ENCODE results near the gene TRPM7.

DNA sequence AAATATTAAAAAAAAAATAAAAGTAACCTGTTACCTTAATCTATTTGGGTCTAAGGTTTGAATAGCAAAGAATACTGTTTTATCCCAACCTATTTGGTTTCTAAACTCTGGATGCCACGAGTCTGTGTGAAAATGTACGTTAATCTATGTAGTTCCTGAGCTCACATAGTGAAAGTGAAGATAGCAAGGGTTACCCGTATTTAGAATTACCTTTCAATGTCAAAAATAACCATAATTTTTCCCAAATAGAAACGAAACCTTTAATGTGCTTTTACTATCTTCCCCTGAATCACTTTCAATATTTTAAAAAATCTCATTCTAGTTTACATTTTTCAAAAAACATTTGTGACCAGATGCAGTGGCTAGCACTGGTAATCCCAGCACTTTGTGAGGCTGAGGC is 134.4 kb downstream of the TRPM7 start:
- TF ChIP-seq, protein P1, sequence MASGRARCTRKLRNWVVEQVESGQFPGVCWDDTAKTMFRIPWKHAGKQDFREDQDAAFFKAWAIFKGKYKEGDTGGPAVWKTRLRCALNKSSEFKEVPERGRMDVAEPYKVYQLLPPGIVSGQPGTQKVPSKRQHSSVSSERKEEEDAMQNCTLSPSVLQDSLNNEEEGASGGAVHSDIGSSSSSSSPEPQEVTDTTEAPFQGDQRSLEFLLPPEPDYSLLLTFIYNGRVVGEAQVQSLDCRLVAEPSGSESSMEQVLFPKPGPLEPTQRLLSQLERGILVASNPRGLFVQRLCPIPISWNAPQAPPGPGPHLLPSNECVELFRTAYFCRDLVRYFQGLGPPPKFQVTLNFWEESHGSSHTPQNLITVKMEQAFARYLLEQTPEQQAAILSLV (tag; IDR thresholded peaks at IDR 0.05) = no peak
- no peak for TF ChIP-seq CEBPB (tag; IDR thresholded peaks at IDR 0.05)
